ENCODE measurements around the gene KIAA0513.
A peak's percentile ranks its signal among the peaks of the same experiment; 100 is the strongest.

KIAA0513 gene

DNA sequence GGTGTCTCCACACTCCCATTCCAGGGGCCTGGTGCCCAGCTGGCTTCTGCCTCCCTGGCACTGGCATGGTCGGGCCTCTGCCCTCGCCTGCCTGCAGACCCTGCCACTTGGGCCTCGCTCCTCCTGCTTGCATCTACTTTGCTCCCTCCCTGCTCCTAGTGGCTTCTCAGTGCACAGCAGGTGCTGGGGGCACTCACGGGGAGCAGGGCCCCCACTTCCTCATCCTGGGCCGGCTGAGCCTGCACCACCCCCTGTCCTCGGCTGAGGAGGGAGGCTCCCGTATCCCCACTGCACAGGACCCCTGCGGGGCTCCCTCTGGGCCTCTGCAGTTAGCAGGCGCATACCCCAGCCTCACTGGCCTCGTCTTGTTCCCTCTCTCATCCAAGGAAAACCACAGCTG lies 49.4 kb downstream of the KIAA0513 start:
- DNase-seq: no peak

- DNase-seq: no peak
Measured at GRCh38 chr16:85077576-85078125, 50.1 kb downstream of the KIAA0513 start.

DNA sequence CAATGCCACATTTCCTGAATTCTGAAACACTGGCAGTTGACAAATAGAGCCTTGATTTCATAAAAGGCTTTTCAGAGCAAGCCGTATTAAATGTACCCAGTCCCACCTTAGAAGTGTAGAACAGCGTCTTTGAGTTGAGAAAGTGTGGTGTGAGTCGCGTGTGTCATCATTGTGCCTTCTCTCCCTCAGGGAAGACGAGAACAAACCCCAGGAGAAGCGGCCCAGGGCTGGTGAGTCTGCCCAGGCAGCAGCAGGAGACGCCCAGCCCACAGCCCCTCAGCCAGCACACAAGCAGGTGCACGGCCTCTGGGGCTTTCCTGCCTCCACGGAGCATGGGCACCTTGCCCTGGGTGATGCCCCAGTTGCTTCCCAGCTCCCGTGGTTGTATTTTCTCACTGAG lies 50.6 kb downstream of the KIAA0513 start:
- no peak for DNase-seq

GRCh38 chr16:85078952-85079351 lies 51.4 kb downstream of the KIAA0513 start:
- DNase-seq: no peak

GRCh38 chr16:85079785-85080570 lies 52.4 kb downstream of the KIAA0513 start:
- no peak for DNase-seq

GRCh38 chr16:85081038-85081437 lies 53.4 kb downstream of the KIAA0513 start:
- DNase-seq: no peak

GRCh38 chr16:85081765-85082164 lies 54.2 kb downstream of the KIAA0513 start:
- DNase-seq: no peak

- no peak for DNase-seq
Measured at GRCh38 chr16:85082173-85083050, 54.8 kb downstream of the KIAA0513 start.

DNA sequence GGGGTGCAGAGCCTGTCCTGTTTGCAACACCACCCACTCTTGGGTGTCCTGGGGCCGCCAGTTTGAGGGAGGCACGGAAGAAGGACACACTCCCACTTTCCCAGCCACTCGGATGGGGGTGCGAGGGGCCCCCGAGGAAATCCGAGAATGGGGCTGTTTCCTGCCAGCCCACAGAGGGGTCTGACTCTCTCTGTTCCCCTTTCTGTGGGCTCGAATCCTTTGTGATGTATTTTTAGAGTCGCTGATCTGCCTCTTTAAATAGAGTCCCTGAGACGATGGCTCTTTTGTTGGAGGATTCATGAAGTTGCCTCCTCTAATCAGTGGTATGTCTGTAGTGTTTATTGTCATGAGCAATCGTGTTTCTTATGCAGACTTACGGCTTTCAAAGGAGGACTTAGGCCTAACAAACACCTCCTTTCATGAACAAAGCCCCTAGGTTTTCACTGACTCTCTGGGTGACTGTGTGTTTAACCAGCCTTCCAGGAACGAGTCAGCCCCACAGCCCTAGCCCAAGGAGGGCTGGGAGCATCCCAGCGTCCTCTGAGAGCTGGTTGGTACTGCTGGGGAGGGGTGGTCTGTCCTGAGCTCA lies 55.5 kb downstream of the KIAA0513 start:
- DNase-seq: no peak

DNA sequence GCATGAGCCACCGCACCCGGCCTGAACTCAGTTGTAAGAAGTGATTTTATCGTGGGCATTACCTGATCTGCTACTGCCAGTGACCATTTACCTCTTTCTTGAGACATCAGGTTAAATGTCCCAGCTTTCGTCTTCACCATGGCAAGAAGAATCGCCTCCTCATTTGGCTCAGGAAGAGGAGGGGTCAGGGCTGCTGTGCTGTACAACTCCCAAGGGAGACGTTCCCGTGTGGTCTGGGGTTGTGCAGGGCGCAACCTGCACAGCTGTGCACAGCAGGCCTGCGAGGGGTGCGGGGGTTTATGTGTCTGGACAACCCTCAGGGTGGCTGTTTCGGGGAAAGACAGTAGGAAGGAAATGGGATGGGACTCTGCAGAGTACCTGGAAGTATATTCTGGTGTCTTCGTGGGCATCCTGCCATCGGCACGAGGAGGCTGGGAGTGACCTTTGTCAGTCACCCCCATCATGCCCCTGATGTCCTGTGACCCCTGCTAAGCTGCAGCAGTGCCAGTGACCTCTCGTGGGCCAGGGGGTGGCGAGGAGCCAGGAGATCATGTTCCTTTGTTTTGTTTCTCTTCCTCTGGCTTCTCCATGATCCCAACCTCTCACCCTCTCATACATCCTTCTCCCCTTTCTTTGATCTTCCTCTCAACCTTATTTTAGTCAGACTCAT lies 57.4 kb downstream of the KIAA0513 start:
- DNase-seq: no peak

DNA sequence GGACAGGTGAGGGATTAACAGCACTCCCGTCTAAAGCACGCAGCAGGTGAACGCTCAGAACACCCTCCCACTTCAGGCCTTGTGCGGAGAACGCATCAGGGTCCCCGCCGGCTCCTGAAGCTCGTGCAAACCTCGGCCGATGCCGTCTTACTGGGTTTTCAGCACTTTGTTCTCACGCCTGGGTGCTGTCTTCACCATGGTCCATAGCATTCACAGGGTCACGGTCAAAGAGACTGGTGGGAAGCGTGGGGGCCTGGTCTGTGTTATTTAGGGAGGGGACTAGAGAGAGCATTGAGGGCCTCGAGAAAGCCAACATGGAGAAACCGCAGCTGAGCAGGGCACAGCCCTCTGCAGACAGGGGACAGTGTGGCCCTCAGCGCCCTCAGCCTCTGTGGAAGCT lies 58.1 kb downstream of the KIAA0513 start:
- DNase-seq: no peak

- DNase-seq: peak; percentile 69
Measured at GRCh38 chr16:85086347-85087291, 59.0 kb downstream of the KIAA0513 start.

DNA sequence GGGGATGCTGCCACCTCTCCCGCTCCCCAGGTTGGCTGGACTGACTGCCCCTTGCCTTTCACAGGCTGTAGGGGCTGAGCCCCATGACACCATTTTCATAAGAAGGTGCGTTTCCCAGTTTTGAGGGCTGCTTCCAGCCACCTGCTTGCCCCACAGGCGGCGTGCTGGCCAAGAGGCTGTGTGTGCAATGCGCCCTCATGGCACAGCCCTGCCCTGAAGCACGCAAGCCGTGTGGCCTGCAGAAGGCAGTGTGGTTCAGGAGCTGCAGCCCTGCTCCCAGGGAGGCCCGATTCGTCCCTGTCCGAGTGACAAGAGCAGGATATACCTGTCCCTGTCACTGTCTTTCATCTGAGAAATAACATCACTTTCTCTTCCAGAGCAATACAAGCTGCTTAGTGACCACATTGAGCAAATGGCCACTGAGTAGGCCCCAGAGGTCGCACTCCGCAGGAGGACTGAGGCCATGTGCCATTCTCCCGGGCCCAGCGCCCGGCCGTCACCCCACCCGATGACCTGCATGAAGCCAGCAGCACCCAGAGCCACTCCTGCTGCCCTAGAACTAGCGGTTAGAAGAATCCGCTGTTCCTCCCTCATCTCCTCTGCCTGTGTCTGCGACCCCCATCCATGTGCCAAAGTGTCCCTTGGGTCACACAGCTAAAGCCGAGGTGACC lies 60.4 kb downstream of the KIAA0513 start:
- no peak for DNase-seq

DNA sequence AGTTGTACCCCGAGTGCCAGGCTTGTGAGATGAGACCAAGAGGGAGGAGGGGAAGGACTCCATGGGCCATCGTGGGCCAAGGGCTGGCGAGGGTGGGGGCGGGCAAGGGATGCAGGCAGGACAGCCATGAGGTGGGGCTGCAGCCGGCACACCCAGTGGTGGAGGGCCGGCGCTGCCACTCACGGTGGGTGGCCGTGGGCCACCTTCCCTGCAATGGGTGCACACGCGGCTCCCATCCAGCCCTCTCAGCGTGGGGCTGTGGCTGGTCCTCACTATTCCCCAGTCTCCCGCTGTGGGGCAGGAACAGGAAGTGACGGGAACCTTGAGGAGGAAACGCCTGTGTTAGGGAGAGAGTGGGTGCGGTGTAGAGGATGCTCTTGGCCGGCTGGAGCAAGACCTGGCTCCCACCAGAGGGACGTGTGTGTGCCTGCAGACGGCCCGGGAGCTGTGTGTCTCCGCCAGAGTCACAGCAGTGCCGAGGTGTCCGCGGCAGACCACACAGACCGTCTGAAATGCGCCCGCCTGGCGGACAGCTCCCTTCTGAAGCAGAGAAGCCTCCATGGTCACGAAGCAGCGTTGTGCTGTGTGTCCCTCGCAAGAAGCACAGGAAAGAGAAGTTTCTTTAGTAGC lies 61.1 kb downstream of the KIAA0513 start:
- DNase-seq: no peak

DNA sequence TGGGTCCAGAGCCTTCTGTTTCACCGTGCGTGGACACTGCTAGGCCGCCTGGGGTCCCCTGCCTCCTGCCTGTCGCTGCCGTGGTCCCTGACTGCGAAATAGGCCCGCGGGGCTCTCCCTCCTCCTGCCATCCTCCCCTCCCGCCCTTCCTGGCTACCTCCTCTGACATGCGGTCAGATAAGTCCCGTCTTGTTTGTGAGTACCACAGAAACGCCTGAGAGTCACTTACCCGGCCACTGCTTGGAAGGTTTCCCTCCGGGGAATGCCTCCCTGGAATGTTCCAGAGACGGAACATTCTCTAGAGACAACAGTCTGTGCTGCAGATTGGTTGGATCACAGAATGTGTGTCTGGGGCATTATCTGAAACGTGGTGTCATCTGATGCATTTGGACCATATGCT lies 61.9 kb downstream of the KIAA0513 start:
- no peak for DNase-seq

- no peak for DNase-seq
Measured at GRCh38 chr16:85090181-85090580, 62.6 kb downstream of the KIAA0513 start.

DNA sequence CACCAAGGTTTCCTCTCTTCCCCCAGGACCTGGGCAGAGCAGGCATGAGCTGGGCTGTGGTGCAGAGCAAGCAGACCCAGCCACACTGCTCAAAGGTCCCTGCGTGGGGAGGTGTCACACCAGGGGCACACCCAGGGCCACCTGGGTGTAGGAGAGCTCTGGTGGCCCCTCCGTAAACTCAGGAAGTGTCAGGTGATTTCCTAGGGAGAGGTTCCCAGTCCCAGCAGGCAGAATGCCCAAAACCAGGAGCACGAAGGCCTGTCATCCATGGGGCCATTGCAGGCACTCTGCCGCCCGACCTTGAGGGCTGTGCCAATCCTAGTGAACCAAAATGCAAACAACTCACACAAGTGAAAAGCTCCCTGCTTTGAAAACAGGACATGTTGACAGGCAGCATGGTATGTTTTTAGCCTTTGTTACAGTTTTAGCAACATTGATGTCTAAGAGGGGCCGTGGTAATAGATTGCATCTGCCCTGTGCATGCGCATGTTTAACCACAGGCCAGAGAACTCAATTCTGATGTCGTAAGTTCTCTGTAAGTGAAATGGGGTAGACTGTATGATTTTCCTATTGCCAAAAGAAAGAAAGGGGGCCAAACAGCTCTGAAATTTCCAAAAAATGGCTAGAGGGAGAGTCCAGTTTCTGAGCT lies 63.4 kb downstream of the KIAA0513 start:
- no peak for DNase-seq

DNA sequence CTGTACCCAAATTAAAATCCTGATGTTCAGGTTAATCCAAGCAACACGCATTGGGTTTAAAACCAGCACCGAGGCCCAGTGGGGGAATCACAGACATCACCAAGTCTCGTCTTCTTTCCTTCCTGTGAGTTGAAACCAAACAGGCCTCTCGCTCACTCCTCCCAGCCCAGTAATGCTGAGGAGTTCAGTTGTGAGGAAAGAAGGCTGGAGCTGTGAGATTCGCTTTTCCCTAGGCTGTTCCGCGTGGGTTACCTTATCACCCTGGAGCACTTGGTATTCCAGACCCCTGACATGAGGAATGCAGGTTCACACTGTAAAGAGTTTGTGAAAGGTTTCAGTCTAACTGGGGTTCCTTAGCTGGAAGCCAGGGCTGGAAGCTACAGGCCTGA lies 63.9 kb downstream of the KIAA0513 start:
- no peak for DNase-seq

- DNase-seq: no peak
Measured at GRCh38 chr16:85092309-85092708, 64.7 kb downstream of the KIAA0513 start.

- DNase-seq: no peak
Measured at GRCh38 chr16:85092851-85093250, 65.3 kb downstream of the KIAA0513 start.

All from activated effector memory CD4-positive, alpha-beta T cell treated with Interleukin-2 at 50 U/mL for 16 hours (primary cell).